HG03108 (cell line): ENCODE results near the gene YWHAG.
"Not testable (repeated sequence)": the region's sequence is repeated elsewhere in the genome, so short reads cannot be mapped to it uniquely, and the experiment has no call there.

Experiments
- ATAC-seq: cut with Tn5 transposase; IDR thresholded peaks from one replicate; pipeline ENCODE4 v1.9.1; 2021; ENCODE audit warnings: moderate library complexity; ENCODE audit not compliant: unreplicated experiment

The YWHAG gene

GRCh38 chr7:76300166-76300731, 58.5 kb downstream of the YWHAG start:
- no peak for ATAC-seq

GRCh38 chr7:76296743-76297740, 61.7 kb downstream of the YWHAG start:
- no peak for ATAC-seq

GRCh38 chr7:76294344-76295024, 64.3 kb downstream of the YWHAG start:
- peak; percentile 52 for ATAC-seq

GRCh38 chr7:76293407-76293901, 65.3 kb downstream of the YWHAG start:
- ATAC-seq, result no peak

GRCh38 chr7:76292911-76293310, 65.9 kb downstream of the YWHAG start:
- ATAC-seq, result not testable (repeated sequence)

GRCh38 chr7:76292213-76292573, 66.6 kb downstream of the YWHAG start:
- ATAC-seq, result peak; percentile 10

GRCh38 chr7:76291351-76292212, 67.2 kb downstream of the YWHAG start:
- peak; percentile 72 for ATAC-seq

- not testable (repeated sequence) for ATAC-seq
Observed at GRCh38 chr7:76290847-76291350, 67.9 kb downstream of the YWHAG start.

GRCh38 chr7:76286842-76287403, 71.9 kb downstream of the YWHAG start:
- no peak for ATAC-seq

GRCh38 chr7:76285604-76286374, 73.0 kb downstream of the YWHAG start:
- ATAC-seq, result no peak

GRCh38 chr7:76283254-76284159, 75.3 kb downstream of the YWHAG start:
- ATAC-seq, result no peak

- no peak for ATAC-seq
Observed at GRCh38 chr7:76282344-76283253, 76.2 kb downstream of the YWHAG start.

GRCh38 chr7:76281706-76282343, 77.0 kb downstream of the YWHAG start:
- no peak for ATAC-seq

- no peak for ATAC-seq
Observed at GRCh38 chr7:76281006-76281705, 77.6 kb downstream of the YWHAG start.

- no peak for ATAC-seq
Observed at GRCh38 chr7:76280408-76280807, 78.4 kb downstream of the YWHAG start.

- ATAC-seq, result no peak
Observed at GRCh38 chr7:76278540-76278939, 80.3 kb downstream of the YWHAG start.
